Measurements from ENCODE around the gene TMEM256.

GRCh38 chr17:7380855-7381683, 22.8 kb downstream of the TMEM256 start, which contains the start of gene TNK1:
- TF ChIP-seq POLR2A (IDR thresholded peaks at IDR 0.05), result peak in 1 of 2 donors; percentile 61
- TF ChIP-seq CTCF (IDR thresholded peaks at IDR 0.05), result no peak
